Activated CD8-positive, alpha-beta memory T cell treated with anti-CD3 and anti-CD28 coated beads, Interleukin-2, amount 50 U/mL, for 24 hours (primary cell): ENCODE data around the gene PRR35.
A peak's percentile ranks its signal among the peaks of the same experiment; 100 is the strongest.

ENCODE experiments used
- DNase-seq: peaks from one replicate; pipeline ENCODE4 v3.0.0-alpha.2; 2020; ENCODE audit errors: extremely low read depth

The PRR35 gene

GRCh38 chr16:580141-580945, 20.1 kb downstream of the PRR35 start:
- no peak for DNase-seq

- DNase-seq: no peak
Observed at GRCh38 chr16:580946-581498, 20.8 kb downstream of the PRR35 start.

- no peak for DNase-seq
Observed at GRCh38 chr16:582218-582613, 22.0 kb downstream of the PRR35 start.

GRCh38 chr16:582614-583331, 22.6 kb downstream of the PRR35 start:
- no peak for DNase-seq

DNA sequence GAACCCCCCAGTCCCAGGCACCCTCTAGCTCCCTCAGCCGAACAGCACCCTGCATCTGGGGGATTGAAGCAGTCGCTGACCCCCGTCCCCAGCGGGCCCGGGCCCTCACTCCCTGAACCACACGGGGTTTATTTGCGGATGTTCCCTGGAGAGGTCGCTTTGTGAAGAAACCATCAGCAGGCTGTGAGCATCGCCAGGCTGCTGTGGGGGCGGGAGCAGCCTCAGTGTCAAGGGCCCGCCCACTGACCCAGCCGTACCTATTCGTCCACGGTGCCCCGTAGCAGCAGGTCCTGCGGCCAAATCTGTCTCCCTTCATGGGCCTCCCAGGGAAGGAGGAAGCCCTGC, 23.2 kb downstream of the PRR35 start:
- DNase-seq: no peak

DNA sequence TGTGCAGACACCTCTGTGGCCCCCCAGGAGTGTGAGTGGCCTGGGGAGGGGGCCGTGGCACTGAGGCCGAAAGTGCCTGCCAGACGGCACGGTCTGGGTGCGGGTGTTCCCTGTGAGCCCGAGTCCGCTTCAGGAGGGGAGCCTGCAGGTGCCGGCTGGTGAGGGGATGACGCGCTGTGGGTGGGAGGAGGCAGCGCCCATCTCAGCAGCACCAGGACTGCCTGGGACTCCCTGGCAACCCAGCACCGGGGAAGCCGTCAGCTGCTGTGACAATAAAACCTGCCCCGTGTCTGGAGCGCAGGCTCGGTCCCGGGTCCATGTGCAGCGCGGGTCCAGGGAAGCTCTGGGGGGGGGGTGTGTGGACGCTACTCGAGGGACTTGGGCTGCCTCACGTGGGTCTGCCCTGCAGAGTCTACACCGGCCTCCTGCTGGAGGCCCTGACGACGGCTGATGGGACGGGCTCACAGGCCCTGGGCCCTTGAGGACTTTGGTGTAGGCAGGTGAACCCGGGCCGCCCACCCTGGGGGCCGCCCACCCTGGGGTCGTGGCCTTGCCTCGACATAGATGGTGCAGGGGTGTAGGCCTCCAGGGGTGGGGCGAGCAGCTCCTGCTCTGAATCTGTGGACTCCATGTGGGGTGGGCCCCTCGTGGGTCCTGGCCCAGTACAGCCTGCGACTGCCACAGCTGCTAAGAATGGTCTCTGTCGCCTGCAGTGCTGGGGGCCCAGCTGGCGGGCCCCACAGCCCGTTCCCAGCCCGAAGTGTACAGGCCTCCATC, 23.8 kb downstream of the PRR35 start:
- DNase-seq: no peak

GRCh38 chr16:585351-585750, 25.2 kb downstream of the PRR35 start:
- no peak for DNase-seq

DNA sequence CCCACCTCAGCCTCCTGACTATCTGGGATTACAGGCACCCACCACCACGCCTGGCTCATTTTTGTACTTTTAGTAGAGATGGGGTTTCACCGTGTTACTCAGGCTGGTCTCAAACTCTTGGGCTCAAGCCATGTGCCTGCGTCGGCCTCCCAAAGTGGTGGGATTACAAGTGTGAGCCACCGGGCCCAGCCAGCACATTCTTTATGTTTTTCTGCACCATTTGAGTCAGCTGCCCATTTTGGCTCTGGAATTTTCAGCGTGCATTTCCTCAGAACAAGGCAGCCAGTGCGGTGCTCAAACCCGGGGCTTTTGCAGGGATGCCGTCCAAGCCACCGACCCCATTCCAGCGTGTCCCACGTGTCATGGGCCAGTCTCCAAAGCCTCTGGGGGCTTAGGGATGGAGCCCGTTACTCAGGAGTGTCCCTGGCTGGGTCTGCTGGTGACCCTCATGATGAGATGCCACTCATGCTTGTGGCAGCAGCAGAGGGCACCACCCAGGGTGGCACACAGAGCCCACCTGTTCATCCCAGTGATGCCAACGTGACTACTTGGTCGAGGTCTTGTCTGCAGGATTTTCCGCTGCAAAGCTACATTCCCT, 26.0 kb downstream of the PRR35 start:
- no peak for DNase-seq

- DNase-seq: no peak
Observed at GRCh38 chr16:586645-587590, 26.7 kb downstream of the PRR35 start.

DNA sequence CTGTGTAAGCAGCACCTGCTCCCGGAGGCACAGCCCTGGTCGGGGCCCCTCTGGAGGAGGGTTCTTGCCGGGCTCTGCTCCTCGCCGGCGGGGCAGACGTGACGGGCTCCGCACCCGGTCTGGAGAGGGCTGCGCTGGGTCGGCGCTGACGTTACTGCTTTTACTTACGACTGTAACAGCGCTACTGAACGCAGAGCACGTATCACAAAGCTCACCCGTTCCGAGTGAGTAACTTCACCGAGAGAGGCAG, 28.4 kb downstream of the PRR35 start:
- peak; percentile 30 for DNase-seq

DNA sequence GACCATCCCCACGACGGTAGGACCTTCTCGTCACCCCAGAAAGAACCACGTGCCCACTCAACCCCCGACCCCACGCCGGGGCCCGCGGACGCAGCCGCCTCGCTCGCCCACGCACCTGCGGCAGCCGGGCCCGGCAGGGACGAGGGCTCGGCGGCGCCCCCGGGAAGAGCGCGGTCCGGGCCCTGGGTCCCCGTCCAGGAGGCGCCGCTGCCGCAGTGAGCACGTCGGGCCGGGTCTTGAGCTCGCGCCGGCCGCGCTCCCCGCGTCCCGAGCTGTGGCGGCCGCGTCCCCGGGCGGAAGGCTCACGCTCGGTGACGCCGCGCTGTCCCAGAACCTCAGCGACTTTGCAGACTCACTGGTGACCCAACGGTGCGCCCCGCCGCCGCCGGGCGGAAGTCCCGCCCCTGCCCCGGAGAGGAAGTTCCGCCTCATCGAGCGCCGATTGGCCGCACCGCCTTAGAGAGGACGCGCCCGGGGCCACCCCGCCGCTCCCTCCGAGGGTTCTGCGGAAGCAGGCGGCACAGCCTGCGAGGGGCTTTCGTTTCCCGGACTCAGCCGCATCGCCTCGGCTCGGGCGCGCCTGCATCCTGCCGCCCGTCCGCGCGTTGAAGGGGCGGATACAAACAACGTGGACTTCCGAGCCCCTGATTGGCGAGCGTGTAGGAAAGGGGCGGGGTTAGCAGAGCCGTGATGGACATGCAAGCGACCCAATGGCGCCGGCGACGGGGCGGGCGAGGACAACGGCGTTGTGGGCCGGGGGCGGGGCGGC, 28.9 kb downstream of the PRR35 start:
- peak; percentile 92 for DNase-seq

DNA sequence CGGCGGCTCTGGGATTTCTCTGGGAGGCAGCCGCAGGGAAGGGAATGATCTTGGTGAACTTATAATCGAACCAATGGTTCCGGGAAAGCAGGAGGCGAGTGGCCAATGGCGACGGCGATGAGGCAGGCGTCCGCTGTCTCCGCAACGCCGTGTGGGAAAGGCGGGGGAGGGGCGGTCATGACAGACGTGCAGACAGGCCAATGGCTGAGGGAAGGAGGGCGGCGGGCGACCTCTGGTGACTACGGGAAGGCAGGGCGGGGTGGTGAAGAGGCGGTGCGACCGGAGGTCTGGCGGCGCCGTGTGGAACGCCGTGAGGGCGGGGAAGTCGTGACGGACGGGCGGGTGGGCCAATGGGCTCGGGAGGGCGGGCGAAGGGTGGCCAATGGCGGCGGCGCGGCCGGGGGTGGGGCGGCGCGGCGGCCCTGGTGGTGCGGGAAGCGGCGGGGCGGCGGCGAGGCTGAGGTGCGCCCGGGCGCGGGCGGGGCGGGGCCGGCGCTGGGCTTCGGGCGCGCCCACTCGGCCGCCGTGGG, 29.5 kb downstream of the PRR35 start, which contains the start of gene RAB40C:
TSS of gene RAB40C (plus strand) at position 409 of the 530 bp plus-strand sequence. CDS start 226 bp downstream, outside the sequence.
- peak; percentile 98 for DNase-seq

GRCh38 chr16:590188-590814, 30.1 kb downstream of the PRR35 start:
- no peak for DNase-seq

DNA sequence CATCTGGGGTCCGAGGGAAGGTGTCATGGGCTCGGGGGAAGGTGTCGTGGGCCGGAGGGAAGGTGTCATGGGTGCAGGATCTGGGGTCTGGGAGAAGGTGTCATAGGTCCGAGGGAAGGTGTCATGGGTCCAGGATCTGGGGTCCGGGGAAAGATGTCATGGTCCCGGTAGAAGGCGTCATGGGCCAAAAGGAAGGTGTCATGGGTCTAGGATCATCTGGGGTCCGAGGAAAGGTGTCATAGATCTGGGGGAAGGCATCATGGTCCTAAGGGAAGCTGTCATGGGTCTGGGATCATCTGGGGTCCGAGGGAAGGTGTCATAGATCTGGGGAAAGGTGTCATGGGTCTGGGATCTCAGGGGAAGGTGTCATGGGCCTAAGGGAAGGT, 30.6 kb downstream of the PRR35 start:
- DNase-seq: no peak

DNA sequence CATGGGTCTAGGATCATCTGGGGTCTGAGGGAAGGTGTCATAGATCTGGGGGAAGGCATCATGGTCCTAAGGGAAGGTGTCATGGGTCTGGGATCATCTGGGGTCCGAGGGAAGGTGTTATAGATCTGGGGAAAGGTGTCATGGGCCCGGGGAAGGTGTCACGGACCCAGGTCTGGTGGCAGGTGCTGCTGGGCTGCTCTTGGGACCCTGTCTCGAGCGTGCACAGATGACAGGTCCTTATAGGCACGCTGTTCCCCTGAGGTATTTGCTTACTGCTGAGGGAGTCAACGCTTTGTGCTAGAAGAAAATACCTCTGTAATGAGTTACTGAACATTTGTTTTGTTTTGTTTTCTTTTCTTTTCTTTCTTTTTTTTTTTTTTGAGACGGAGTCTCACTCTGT, 31.0 kb downstream of the PRR35 start:
- no peak for DNase-seq

- no peak for DNase-seq
Observed at GRCh38 chr16:591892-592517, 31.8 kb downstream of the PRR35 start.

GRCh38 chr16:592518-593306, 32.5 kb downstream of the PRR35 start:
- DNase-seq: no peak

GRCh38 chr16:593406-593805, 33.2 kb downstream of the PRR35 start:
- no peak for DNase-seq
